Central memory CD4-positive, alpha-beta T cell (primary cell): ENCODE measurements around the gene EEF1AKMT3.

Experiments used
- DNase-seq: peaks from one replicate; pipeline ENCODE4 v3.0.0; 2022

The EEF1AKMT3 gene

DNA sequence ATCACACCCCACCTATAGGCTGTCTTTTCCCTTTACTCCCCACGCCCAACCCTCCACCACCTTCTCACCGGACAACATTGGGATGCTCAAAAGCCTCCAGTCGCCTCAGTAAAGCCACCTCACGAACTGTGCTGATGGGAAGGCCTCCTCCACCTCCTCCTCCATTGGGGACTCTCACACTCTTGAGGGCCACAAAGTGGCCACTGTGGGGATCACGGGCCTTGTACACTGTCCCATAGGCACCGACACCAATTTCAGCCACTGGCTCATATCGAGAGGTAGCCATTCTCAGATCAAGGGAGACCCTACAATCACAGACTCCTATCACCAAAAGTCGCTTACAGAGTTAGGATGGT lies 21.0 kb upstream of the EEF1AKMT3 start:
- DNase-seq, result no peak

DNA sequence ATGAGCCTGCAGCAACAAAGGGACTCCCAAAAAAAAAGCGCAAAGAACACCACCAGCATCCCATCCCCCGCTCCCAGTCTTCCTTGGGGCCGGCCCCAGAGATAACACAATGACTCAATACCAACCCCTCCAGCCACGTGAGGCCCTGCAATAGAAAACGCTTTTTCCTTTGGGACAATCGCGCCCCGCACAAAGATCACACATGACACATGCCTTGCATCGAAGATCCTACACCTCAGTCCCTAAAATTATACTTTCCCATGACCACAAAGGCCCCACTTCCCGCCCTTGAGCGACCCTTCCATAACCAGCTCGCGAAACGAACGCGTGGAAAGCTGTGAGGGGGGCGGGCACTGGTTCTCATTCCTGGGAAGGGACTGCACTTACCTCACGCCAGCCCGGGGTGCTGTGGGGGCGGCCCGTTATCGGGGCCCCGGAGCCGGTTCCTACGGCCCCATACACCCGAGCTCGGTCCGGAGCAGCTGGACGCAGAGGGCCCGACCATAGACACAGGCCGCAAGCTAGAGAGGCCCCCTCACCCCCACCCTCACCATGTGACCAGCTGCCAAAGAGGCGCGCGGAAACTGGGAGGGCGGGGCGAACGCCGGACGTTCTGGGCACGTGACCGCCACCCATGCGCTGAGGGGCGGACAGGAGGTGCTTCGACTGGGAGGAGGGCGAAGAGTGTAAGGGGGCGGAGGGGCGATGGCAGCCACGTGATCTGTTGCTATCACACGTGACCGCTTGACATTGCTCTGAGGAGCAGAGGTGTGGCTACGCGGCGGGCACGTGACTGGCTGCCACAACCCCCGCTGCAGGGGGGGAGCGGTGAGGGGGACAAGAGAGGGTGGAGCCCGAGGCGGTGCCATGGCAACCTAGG lies 20.4 kb upstream of the EEF1AKMT3 start, which contains the start of gene CDK4:
Gene CDK4 (minus strand): TSS at position 523 of the 880 bp plus-strand sequence. CDS start 593 bp downstream, outside the sequence.
- DNase-seq, result peak; percentile 99

GRCh38 chr12:57752668-57753000 lies 19.8 kb upstream of the EEF1AKMT3 start:
- DNase-seq, result no peak

GRCh38 chr12:57753756-57754337 lies 18.6 kb upstream of the EEF1AKMT3 start:
- DNase-seq, result no peak

DNA sequence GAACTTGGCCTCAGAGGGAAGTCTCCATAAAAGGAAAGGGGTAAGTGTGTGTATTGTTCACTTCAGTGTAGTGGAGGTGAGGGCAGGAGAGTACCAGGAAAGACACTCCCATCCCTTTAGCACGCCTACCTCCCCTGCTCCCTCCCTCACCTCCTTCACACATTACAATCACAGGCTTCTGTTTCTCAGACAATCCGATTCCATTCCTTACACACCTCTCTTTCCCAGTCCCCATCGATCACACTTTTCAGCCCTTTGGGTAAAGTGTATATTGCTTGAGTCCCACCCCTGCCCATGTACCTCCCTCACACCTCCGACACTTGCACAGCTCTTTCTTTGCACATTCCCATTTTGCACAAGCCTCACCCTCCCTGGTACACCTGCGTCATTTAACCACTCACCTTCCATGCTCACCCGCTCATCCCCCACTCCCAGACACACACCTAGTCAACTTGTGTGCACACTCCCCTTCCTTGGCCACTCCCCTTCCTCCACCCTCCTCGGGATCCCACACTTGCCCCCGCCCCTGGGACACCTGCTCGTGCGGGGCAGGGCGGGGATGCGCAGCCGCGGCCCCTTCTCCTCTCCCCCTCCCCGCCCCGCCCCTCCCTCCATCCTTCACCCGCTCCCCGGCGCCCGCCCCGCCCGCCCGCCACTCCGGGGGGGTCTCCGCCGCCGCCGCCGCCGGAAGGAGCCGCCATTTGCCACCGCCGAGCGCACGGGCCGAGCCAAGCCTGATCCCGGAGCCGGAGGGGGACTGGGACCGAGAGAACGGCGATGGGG lies 17.8 kb upstream of the EEF1AKMT3 start, which contains the start of gene MARCHF9:
Gene MARCHF9 (plus strand): TSS at position 693 of the 783 bp plus-strand sequence. CDS start 426 bp downstream, outside the sequence.
- peak; percentile 86 for DNase-seq

DNA sequence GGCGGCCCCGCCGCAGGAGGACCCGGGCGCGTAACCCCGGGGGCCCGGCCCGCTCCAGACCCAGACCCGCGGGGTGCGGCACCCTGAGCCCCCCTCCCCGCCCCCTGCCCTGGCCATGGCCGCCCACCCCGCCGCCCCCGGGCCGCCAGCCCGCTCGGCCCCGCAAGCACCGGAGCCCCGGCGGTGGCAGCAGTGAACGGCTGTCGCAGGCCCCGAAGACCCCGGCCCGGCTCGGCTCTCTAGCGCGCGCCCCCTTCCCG lies 17.3 kb upstream of the EEF1AKMT3 start:
- no peak for DNase-seq

DNA sequence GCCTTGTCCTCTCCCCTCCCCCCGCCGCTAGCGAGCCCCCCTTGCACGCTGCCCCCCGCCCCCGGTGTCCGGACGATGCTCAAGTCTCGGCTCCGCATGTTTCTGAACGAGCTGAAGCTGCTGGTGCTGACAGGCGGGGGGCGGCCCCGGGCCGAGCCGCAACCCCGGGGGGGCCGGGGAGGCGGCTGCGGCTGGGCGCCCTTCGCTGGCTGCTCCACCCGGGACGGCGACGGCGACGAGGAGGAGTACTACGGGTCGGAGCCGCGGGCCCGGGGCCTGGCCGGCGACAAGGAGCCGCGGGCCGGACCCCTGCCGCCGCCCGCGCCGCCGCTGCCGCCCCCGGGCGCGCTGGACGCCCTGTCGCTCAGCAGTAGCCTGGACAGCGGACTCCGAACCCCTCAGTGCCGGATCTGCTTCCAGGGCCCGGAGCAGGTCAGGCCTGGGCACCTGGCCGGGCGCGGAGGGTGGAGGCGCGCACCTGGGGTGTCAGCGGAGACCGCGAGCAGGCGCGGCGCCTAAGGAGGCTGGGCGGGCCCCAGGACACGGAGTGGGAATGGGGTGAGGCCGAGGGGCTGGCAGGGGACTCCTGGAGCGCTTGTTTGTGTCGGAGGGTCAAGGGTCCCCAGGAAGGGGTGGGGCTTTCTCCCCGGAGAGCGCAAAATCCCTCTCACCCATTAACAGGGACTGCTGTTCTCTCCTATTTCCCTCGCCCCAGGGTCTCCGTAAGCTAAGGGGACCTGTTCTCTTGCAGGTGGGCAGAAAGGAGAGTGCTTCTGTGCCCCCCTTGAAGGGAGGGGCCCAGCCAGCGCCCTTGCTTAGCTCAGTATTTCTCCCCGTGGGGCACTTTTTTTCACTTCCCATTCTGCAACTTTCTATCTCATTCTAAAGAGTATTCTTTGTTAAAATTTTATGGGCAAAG lies 16.7 kb upstream of the EEF1AKMT3 start:
- DNase-seq, result peak; percentile 51

DNA sequence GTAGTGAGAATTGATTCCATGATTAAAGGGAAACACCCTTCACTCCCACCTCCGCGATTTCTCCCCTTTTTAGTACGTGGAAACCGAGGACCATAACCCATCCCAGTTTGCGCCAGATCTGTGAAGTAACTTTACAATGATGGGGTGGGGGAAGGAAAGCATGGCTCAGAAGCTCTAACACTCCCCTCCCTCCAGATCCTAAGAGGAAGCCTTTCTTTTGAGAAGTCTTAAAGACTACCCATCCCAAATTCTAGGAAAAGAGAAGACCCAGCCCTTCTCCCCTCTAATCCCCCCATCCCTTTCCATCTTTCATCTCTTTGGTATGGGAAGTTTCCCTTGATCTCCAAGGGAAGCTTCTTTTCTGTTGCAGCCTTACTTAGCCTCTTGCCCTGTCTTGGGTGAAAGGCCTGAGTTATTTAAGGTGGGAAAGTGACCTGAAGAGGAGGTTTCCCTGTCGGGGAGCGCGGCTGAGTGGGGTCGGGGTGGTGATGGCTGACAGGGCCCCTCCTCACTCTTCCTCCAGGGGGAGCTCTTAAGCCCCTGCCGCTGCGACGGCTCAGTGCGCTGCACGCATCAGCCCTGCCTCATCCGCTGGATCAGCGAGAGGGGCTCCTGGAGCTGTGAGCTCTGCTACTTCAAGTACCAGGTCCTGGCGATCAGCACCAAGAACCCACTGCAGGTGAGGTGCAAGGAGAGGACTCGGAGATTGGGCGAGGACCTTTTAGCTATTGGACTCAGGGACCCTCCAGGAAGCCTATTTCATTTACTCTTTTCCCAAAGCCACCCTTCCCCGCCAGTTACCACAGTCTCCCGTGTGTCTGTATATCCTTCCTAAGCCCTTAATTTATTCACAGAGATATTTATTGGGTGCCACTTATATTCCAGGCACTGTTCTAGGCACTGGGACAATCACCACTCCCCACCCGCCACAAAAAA lies 15.7 kb upstream of the EEF1AKMT3 start:
- DNase-seq, result peak; percentile 66

DNA sequence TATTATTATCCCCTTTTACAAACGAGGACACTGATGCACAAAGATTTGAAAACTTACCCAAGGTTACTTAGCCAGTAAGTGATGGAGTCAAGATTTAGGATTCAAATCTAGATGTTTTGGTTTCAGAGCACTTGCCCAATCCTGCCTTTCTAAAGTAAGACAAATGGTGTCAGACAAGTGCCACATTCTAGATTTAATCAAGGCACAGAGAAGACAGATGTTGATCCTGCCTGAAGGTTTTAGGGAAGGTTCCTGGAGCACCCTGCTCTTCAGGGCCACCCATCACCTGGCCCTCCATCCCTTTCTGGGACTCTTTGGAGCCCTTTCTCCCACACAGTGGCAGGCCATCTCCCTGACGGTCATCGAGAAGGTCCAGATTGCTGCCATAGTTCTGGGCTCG lies 14.6 kb upstream of the EEF1AKMT3 start:
- DNase-seq, result no peak

- DNase-seq, result no peak
Observed at GRCh38 chr12:57758552-57759359, 13.7 kb upstream of the EEF1AKMT3 start.

DNA sequence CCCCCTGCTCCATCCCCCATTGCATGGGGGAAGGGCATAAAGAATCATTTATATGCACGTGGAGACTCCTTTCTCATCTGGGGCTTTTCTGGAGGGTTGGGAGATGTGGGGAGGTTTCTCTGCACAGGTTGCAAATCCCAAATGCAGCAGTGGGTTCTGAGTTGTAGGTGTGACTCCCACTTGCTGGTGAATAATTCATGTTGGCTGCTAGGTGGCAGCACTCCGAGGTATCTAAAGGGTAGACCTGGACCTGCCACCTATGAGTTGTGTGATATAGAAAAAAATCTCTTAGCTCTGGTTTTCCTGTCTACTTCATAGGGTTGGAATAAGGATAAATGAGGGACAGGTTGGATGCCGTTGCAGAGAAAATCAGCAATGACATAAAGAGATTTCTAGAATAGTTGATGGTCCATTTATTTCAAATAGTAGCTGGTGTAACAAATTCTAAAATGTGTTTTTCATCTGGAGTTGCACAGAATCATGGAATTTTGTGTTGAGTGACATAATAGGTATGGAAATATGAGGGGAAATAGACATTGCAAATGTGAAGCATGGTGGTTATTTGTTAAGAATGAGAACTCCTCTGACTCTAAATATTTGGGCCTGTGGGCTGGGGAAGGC lies 12.9 kb upstream of the EEF1AKMT3 start:
- DNase-seq, result peak; percentile 47

DNA sequence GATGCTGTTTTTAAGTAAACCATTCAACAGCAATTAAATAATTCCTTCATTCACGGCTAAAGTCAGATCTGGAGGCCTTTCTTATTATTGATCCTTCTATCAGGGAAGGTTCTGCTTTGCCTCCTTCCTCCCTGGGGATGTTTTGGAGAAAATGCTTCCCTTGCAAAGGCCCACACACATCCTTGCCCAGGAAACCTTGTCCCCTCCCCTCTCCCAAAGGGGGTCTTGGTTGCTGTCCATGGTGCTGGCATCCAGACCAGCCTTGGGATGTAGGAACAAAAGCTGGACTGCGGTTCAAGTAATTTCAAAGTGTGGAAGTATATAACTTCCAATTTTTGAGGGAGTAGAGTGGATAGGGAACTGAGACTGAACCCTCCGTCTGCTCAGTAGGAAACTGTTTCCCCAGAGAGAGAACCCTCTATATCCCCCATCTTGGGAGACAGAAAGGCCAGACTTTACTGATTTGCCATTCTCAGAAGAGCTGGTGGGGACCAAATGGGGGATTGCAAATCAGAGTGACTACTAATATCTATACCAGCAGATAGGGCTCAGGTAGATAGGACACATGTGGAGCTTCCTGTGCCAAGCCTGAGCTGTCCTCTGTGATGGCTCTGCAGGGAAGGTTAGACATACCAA lies 11.9 kb upstream of the EEF1AKMT3 start:
- no peak for DNase-seq

GRCh38 chr12:57761391-57761998 lies 10.9 kb upstream of the EEF1AKMT3 start:
- no peak for DNase-seq

- DNase-seq, result no peak
Observed at GRCh38 chr12:57762463-57762862, 10.0 kb upstream of the EEF1AKMT3 start.

DNA sequence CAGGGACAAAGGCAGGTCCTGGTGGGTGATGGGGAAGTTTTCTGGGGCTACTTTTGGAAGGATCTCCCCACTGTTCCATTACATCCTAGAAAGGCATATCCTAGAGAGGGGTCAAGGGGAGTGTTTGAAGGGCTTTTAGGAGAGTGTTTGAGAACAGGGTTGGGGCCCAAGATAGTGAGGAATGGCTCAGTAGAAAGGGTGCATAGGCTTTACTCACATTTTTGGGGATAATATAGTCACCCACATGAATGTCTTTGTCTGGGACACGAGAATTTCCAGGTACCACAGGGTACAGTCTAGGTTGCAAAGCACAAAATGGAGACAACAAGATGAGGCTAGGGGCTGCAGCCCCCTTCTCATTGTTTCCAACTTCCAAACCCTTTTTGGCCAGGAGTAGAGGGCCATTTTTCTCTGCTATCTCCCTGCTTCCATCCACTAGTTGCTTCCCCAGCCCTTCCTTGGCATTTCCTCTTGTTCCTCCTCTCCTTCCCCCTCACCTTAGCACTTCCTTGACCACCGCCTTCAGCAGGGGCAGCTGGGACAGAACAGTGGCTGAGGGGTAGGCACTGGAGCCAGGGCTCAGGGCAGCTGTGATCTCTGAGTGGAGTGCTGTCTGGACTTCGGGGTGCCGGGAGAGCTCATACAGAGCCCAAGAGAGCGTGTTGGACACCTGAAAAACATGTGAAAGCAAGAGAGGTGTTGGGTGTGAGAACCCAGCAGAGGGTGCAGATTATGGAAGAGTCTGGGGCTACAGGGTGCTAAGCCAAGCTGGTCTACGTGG lies 8.3 kb upstream of the EEF1AKMT3 start:
- DNase-seq, result no peak

- DNase-seq, result no peak
Observed at GRCh38 chr12:57764662-57765002, 7.8 kb upstream of the EEF1AKMT3 start.

DNA sequence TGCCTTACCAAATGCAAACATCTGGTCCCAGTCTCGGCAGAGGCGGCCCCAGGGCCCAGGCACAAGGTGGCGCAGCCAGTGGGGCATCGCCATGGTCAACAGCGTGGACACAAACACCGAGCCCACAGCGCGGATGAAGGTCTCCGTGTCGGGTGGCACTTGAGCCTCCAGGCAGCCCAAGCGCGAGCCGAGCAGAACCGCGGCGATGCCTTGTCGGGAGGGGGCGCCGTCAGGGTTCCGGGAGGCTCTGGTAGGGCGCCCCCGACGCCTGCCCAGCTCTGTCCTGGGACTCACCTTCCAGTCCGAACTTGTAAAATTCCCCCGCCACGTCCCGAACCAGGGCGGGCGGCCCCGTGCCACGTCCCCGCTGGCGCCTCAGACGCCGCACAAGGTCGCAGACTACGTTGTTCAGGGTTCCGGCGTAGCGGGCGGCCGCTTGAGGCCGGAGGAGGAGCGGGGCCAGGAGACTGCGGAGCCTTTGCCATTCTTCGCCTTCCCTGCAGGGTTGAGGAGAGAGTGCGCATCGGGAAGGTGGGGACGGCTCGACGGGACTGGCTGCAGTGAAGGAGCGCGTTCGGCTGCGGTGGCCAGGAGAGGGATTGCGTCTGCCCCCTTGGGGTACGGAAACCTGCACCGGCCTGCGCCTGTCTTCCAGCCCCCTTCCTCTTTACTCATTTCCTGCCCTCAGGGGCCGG lies 7.3 kb upstream of the EEF1AKMT3 start:
- no peak for DNase-seq
